Glutamatergic neuron (in vitro differentiated cells): ENCODE results near the gene MED13L. TPM values are rescaled to one million over a fixed set of nuclear protein-coding genes. Genes with fewer than 3 reads are reported as not detected.

Experiments used
- DNase-seq: peaks from one replicate; pipeline ENCODE4 v3.0.0; 2022
- H3K27ac Mint-ChIP-seq: one replicate; pipeline ENCODE4 v1.8.0; 2020; ENCODE audit warnings: mild to moderate bottlenecking, mixed read lengths, inconsistent platforms; ENCODE audit not compliant: unreplicated experiment
- H3K27me3 Mint-ChIP-seq: one replicate; pipeline ENCODE4 v1.8.0; 2020; ENCODE audit warnings: mild to moderate bottlenecking, moderate library complexity, mixed read lengths, inconsistent platforms; ENCODE audit not compliant: unreplicated experiment
- H3K36me3 Mint-ChIP-seq: one replicate; pipeline ENCODE4 v1.8.0; 2020; ENCODE audit warnings: mild to moderate bottlenecking, mixed read lengths, inconsistent platforms; ENCODE audit not compliant: unreplicated experiment
- H3K4me1 Mint-ChIP-seq: one replicate; pipeline ENCODE4 v1.8.0; 2020; ENCODE audit warnings: mild to moderate bottlenecking, low read depth, mixed read lengths, inconsistent platforms; ENCODE audit not compliant: unreplicated experiment
- H3K4me3 Mint-ChIP-seq: one replicate; pipeline ENCODE4 v1.8.0; 2020; ENCODE audit warnings: mild to moderate bottlenecking, mixed read lengths, inconsistent platforms; ENCODE audit not compliant: unreplicated experiment
- H3K9me3 Mint-ChIP-seq: one replicate; pipeline ENCODE4 v1.8.0; 2020; ENCODE audit warnings: mild to moderate bottlenecking, moderate library complexity, mixed read lengths, inconsistent platforms; ENCODE audit not compliant: unreplicated experiment
- CTCF ChIP-seq: fragments of 200-600 bp; sonication (generic); IDR thresholded peaks from one replicate; pipeline ENCODE4 v1.5.0; 2021; ENCODE audit not compliant: partially characterized antibody, unreplicated experiment
- total RNA-seq: library from RNA; stranded (reverse); fragmentation: NEBNext Ultra II Directional; extraction: Animal tissue kit (Norgen Biotek cat#: 25700); gene quantifications from one replicate; pipeline ENCODE4 v1.2.1, GENCODE V29; 2021; ENCODE audit not compliant: unreplicated experiment

MED13L gene
- total RNA-seq, 1 donor from 2014 or later: 95.5 TPM

GRCh38 chr12:115936997-115937916 lies 340.2 kb downstream of the MED13L start:
- no peaks in the 10 kb centered on the region for H3K4me1 Mint-ChIP-seq

GRCh38 chr12:115934877-115935276 lies 342.6 kb downstream of the MED13L start:
- Mint-ChIP-seq H3K4me1 (no peaks in the 10 kb centered on the region), H3K27ac (no peak overlapping the region), H3K4me3 (no peak overlapping the region), H3K36me3 (peaks cover 9% of the 10 kb centered on the region), H3K27me3 (peaks cover 1% of the 10 kb centered on the region), H3K9me3 (no peaks in the 10 kb centered on the region)
- TF ChIP-seq CTCF: no peak
- DNase-seq: no peak

More at GRCh38 chr12:115936997-115937916, 340.2 kb downstream of the MED13L start:
- H3K27me3 Mint-ChIP-seq: peaks cover 1% of the 10 kb centered on the region
- no peak for TF ChIP-seq CTCF
- DNase-seq: no peak
- no peaks in the 10 kb centered on the region for H3K9me3 Mint-ChIP-seq
- peaks cover 14% of the 10 kb centered on the region for H3K36me3 Mint-ChIP-seq
- H3K27ac Mint-ChIP-seq: no peak overlapping the region
- no peak overlapping the region for H3K4me3 Mint-ChIP-seq

- Mint-ChIP-seq H3K36me3 (peaks cover 5% of the 10 kb centered on the region), H3K4me3 (no peak overlapping the region), H3K27me3 (peaks cover 1% of the 10 kb centered on the region), H3K9me3 (no peaks in the 10 kb centered on the region), H3K4me1 (no peaks in the 10 kb centered on the region), H3K27ac (no peak overlapping the region)
- TF ChIP-seq CTCF: no peak
- DNase-seq: no peak
Measured at GRCh38 chr12:115934046-115934445, 343.4 kb downstream of the MED13L start.

GRCh38 chr12:115932066-115932465 lies 345.4 kb downstream of the MED13L start:
- no peak for DNase-seq
- TF ChIP-seq CTCF: no peak
- Mint-ChIP-seq H3K9me3 (no peaks in the 10 kb centered on the region), H3K36me3 (no peaks in the 10 kb centered on the region), H3K27me3 (no peaks in the 10 kb centered on the region), H3K4me1 (no peaks in the 10 kb centered on the region), H3K27ac (no peak overlapping the region), H3K4me3 (no peak overlapping the region)

GRCh38 chr12:115930336-115930735 lies 347.2 kb downstream of the MED13L start:
- Mint-ChIP-seq H3K27ac (no peak overlapping the region), H3K4me1 (no peaks in the 10 kb centered on the region), H3K9me3 (no peaks in the 10 kb centered on the region), H3K36me3 (no peaks in the 10 kb centered on the region), H3K4me3 (no peak overlapping the region), H3K27me3 (no peaks in the 10 kb centered on the region)
- TF ChIP-seq CTCF: no peak
- DNase-seq: no peak
